Vagina (tissue), 2 donors: ENCODE results near the gene TIA1. TPM values are rescaled to one million over a fixed set of nuclear protein-coding genes. Genes with fewer than 3 reads are reported as not detected.
"Not testable (repeated sequence)": the region's sequence is repeated elsewhere in the genome, so short reads cannot be mapped to it uniquely, and the experiment has no call there.

Source experiments
- DNase-seq, 2 donors: peaks; one replicate each; pipeline ENCODE4 v3.0.0-alpha.2; 2017; ENCODE audit errors: extremely low spot score in 2 of 2
- H3K27ac ChIP-seq: fragments of 200-600 bp; sonication (generic); one replicate; pipeline ENCODE4 v1.5.1; 2019
- H3K27me3 ChIP-seq: fragments of 200-600 bp; sonication (generic); one replicate; pipeline ENCODE4 v1.5.1; 2019
- H3K36me3 ChIP-seq, 2 donors: fragments of 200-600 bp; sonication (generic); one replicate each; pipeline ENCODE4 v1.5.1; 2017 to 2019
- H3K4me1 ChIP-seq: fragments of 200-600 bp; sonication (generic); one replicate; pipeline ENCODE4 v1.5.1; 2019
- H3K4me3 ChIP-seq, 2 donors: fragments of 200-600 bp; sonication (generic); 1 replicate in 1 of 2; 2 replicates in 1 of 2; pipeline ENCODE4 v1.5.1; 2016 to 2019
- H3K9me3 ChIP-seq: fragments of 200-600 bp; sonication (generic); one replicate; pipeline ENCODE4 v1.5.1; 2019
- POLR2A ChIP-seq, 2 donors: fragments of 450-650 bp; IDR thresholded peaks; one replicate each; pipeline ENCODE4 v1.6.1; 2017; ENCODE audit warnings: antibody characterized with exemption in 2 of 2, mild to moderate bottlenecking in 2 of 2, moderate library complexity in 2 of 2
- POLR2AphosphoS5 ChIP-seq, 2 donors: sonication (generic); formaldehyde crosslinking; IDR thresholded peaks; one replicate each; pipeline ENCODE4 v1.9.0; 2017; ENCODE audit warnings: antibody characterized with exemption in 2 of 2, mild to moderate bottlenecking in 2 of 2, low read depth in 1 of 2; ENCODE audit not compliant: insufficient read depth in 1 of 2
- intact Hi-C: fragments of 100-400 bp; cut with DNase I; formaldehyde crosslinking; loops from one replicate; pipeline ENCODE4 v1.15.1; 2023
- total RNA-seq: library from RNA; depleted of rRNA; stranded (reverse); fragments of >200 nt; gene quantifications from one replicate; pipeline ENCODE4 v1.2.3, GENCODE V29; 2016
- TF ChIP-seq, protein P1 (sequence below), 3 experiments: fragments of 450-650 bp in 2 of 3; fragments of 200-600 bp in 1 of 3; sonication (generic) in 1 of 3; IDR thresholded peaks; one replicate each; pipeline ENCODE4 v1.5.1; 2017 to 2019; ENCODE audit warnings: antibody characterized with exemption in 3 of 3, mild to moderate bottlenecking in 2 of 3, moderate library complexity in 2 of 3

Gene TIA1
- total RNA-seq, 1 donor from 2014 or later = 79.8 TPM

DNA sequence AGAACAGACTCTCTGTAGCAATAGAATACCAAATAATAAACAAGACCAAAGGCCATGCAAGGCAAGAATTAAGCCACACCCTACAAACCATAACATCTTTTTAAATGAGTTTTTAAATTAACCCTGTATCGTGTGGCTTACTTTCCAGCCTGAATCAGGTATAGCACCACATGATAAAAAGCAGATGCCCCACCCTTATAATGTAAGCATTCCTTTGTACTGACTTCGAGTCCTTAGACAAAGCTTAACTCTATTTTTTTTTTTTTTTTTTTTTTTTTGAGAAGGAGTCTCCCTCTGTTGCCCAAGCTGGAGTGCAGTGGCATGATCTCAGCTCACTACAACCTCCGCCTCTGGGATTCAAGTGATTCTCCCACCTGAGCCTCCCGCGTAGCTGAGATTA, 55.9 kb downstream of the TIA1 start:
- no peak overlapping the region for H3K4me3 ChIP-seq
- DNase-seq = no peak
- intact Hi-C loops = no loop called here
- peaks cover 3% of the 10 kb centered on the region for H3K4me1 ChIP-seq
- TF ChIP-seq POLR2AphosphoS5 (IDR thresholded peaks at IDR 0.05; ENCODE audit: insufficient read depth in 1 of 2, low read depth in 1 of 2) = no peak
- no peak for TF ChIP-seq POLR2A (IDR thresholded peaks at IDR 0.05)
- TF ChIP-seq, protein P1, sequence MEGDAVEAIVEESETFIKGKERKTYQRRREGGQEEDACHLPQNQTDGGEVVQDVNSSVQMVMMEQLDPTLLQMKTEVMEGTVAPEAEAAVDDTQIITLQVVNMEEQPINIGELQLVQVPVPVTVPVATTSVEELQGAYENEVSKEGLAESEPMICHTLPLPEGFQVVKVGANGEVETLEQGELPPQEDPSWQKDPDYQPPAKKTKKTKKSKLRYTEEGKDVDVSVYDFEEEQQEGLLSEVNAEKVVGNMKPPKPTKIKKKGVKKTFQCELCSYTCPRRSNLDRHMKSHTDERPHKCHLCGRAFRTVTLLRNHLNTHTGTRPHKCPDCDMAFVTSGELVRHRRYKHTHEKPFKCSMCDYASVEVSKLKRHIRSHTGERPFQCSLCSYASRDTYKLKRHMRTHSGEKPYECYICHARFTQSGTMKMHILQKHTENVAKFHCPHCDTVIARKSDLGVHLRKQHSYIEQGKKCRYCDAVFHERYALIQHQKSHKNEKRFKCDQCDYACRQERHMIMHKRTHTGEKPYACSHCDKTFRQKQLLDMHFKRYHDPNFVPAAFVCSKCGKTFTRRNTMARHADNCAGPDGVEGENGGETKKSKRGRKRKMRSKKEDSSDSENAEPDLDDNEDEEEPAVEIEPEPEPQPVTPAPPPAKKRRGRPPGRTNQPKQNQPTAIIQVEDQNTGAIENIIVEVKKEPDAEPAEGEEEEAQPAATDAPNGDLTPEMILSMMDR (IDR thresholded peaks at IDR 0.05) = no peak
- H3K36me3 ChIP-seq = no peaks in the 10 kb centered on the region
- H3K9me3 ChIP-seq = no peaks in the 10 kb centered on the region
- H3K27ac ChIP-seq = no peak overlapping the region
- H3K27me3 ChIP-seq = no peaks in the 10 kb centered on the region

DNA sequence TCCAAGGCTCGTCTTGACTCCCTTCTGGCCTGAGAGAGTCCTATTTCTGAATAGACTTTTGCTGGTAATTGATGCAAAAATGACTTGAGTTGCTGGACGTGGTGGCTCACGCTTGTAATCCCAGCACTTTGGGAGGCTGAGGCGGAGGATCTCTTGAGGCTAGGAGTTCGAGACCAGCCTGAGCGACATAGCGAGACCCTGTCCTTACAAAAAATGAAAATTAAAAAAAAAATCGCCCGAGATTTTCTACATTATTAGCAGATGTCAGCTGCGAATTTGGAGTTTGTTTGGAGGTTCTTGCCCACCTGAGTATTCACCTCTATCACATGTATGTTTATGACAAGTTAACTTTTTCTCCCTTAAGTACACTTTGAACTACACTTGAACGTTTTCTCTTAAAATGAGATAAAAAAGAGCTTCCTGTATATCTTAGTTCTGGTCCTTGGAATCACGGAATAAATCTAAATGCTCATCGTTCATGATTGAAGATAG, 57.1 kb downstream of the TIA1 start:
- Histone ChIP-seq H3K27ac (peak overlapping the region; percentile 95), H3K9me3 (no peaks in the 10 kb centered on the region), H3K36me3 (no peaks in the 10 kb centered on the region), H3K4me3 (peak overlapping the region; percentile 65 to 88), H3K4me1 (peaks cover 3% of the 10 kb centered on the region), H3K27me3 (no peaks in the 10 kb centered on the region)
- no peak for DNase-seq
- TF ChIP-seq POLR2A (IDR thresholded peaks at IDR 0.05) = no peak
- TF ChIP-seq POLR2AphosphoS5 (IDR thresholded peaks at IDR 0.05; ENCODE audit: insufficient read depth in 1 of 2, low read depth in 1 of 2) = no peak
- TF ChIP-seq, protein P1 (IDR thresholded peaks at IDR 0.05) = no peak
- intact Hi-C loops = loop anchor here (2.0 kb wide), 1 partner anchor 58 kb away; the partner anchor contains the start of gene TIA1

DNA sequence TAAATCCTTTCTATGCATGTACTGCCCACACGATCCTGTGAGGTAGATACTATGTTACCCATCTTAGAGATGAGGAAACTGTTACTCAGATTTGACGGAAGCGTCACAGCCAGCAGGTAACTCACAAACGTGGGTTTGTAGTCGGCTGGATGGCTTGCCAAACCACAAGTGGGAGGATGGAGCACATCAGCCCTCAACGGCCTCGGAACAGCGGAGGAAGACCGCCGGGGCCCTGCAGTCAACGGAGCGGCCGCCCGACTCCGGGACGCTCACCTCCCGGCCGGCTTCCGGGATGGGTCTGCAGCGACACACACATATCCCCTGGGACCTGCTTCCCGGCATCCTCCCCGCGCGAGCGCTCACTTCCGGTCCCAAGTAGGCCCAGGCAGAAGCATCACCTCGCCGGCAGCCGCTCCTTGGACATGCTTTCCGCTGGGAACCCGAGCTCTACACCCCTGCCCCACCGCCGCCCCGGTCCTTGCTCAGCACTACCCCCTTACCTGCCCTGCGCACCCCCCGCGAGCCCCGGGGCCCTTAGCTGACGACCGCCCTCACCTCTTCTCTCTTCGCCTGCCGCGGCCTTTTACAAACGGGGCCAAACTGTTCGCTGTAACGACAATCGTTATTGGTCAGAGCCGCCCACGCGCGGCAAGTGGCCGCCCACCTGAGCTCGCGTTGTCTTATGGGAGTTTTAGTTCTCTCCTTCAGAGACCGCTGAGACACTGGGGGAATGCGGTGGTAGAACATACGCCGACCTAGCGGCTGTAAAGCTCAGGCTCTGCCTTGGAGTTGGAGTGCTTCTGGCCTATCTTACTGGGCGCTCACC, 57.8 kb downstream of the TIA1 start, which contains the start of gene C2orf42:
C2orf42 (minus strand) TSS at position 602 of the 826 bp plus-strand sequence. CDS start 9,034 bp downstream, outside the sequence.
- Histone ChIP-seq H3K4me3 (peak within 1 kb of the TSS; percentile 65 to 88), H3K27ac (peak within 1 kb of the TSS; percentile 95), H3K36me3 (no peaks in the 10 kb centered on the region), H3K4me1 (peaks cover 3% of the 10 kb centered on the region), H3K9me3 (no peaks in the 10 kb centered on the region), H3K27me3 (no peaks in the 10 kb centered on the region)
- TF ChIP-seq POLR2AphosphoS5 (IDR thresholded peaks at IDR 0.05; ENCODE audit: insufficient read depth in 1 of 2, low read depth in 1 of 2) (peak; percentile 81 to 99), POLR2A (IDR thresholded peaks at IDR 0.05) (peak in 1 of 2 donors; percentile 93)
- TF ChIP-seq, protein P1 (IDR thresholded peaks at IDR 0.05) = no peak
- peak; percentile 97 to 99 for DNase-seq
- intact Hi-C loops = loop anchor here (2.0 kb wide), 1 partner anchor 58 kb away; the partner anchor contains the start of gene TIA1

DNA sequence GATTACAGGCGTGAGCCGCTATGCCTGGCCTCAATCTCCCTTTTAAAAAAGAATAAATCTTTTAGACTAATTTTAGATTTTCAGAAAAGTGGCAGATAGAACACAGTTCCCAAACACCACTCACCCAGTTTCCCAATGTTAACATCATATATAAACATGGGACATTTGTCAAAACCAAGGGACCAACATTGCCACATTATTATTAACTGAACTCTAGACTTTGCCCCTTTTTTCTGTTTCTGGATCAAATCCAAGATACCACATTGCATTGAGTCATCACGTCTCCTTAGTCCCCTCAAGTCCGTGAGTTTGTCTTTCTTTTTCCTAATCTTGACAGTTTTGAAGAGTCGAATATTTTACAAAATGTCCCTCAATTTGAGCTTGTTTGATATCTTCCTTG, 60.0 kb downstream of the TIA1 start:
- Histone ChIP-seq H3K27me3 (no peaks in the 10 kb centered on the region), H3K36me3 (no peaks in the 10 kb centered on the region), H3K4me1 (peaks cover 3% of the 10 kb centered on the region), H3K9me3 (no peaks in the 10 kb centered on the region), H3K27ac (no peak overlapping the region), H3K4me3 (no peak overlapping the region)
- DNase-seq = no peak
- TF ChIP-seq, protein P1 (IDR thresholded peaks at IDR 0.05) = no peak
- TF ChIP-seq POLR2A (IDR thresholded peaks at IDR 0.05) = no peak
- TF ChIP-seq POLR2AphosphoS5 (IDR thresholded peaks at IDR 0.05; ENCODE audit: insufficient read depth in 1 of 2, low read depth in 1 of 2) = no peak
- intact Hi-C loops = no loop called here

DNA sequence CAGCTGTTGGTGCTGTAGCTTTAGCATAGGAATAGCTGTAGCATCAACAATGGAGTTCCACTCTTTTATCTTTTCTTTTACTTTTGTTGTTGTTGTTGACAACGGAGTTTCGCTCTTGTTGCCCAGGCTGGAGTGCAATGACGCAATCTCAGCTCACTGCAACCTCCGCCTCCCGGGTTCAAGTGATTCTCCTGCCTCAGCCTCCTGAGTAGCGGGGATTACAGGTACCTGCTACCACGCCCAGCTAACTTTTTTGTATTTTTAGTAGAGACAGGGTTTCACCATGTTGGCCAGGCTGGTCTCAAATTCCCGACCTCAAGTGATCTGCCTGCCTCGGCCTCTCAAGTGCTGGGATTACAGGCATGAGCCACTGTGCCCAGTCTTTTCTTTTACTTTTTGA, 61.3 kb downstream of the TIA1 start:
- H3K36me3 ChIP-seq, H3K4me3 ChIP-seq, H3K27me3 ChIP-seq, H3K27ac ChIP-seq, H3K9me3 ChIP-seq, intact Hi-C loops, H3K4me1 ChIP-seq, DNase-seq: not testable (repeated sequence)
